CD4-positive, alpha-beta T cell treated with Interleukin-2 at 100 ng/mL for 4 hours (primary cell): Measurements from ENCODE around the gene SLC14A1.
A peak's percentile ranks its signal among the peaks of the same experiment; 100 is the strongest.

Experiments
- DNase-seq: peaks from one replicate; pipeline ENCODE4 v3.0.0-alpha.2; 2020; ENCODE audit warnings: low spot score

The SLC14A1 gene

GRCh38 chr18:45722899-45723298 is 1.1 kb upstream of the SLC14A1 start:
- peak; percentile 65 for DNase-seq

GRCh38 chr18:45724601-45725000 is 620 bp downstream of the SLC14A1 start:
- DNase-seq = no peak

GRCh38 chr18:45725336-45725735 is 1.4 kb downstream of the SLC14A1 start:
- no peak for DNase-seq

GRCh38 chr18:45726603-45727002 is 2.6 kb downstream of the SLC14A1 start:
- DNase-seq = no peak

- no peak for DNase-seq
Measured at GRCh38 chr18:45727068-45727467, 3.1 kb downstream of the SLC14A1 start.

- no peak for DNase-seq
Measured at GRCh38 chr18:45728336-45729010, 4.5 kb downstream of the SLC14A1 start.

- no peak for DNase-seq
Measured at GRCh38 chr18:45730832-45731575, 7.0 kb downstream of the SLC14A1 start.

- DNase-seq = no peak
Measured at GRCh38 chr18:45731716-45732115, 7.7 kb downstream of the SLC14A1 start.

GRCh38 chr18:45733535-45733934 is 9.6 kb downstream of the SLC14A1 start:
- no peak for DNase-seq

- DNase-seq = no peak
Measured at GRCh38 chr18:45734505-45734904, 10.5 kb downstream of the SLC14A1 start.

GRCh38 chr18:45734944-45735343 is 11.0 kb downstream of the SLC14A1 start:
- DNase-seq = no peak

- no peak for DNase-seq
Measured at GRCh38 chr18:45738660-45739059, 14.7 kb downstream of the SLC14A1 start.

GRCh38 chr18:45739268-45739667 is 15.3 kb downstream of the SLC14A1 start:
- DNase-seq = no peak

- DNase-seq = no peak
Measured at GRCh38 chr18:45739848-45740247, 15.9 kb downstream of the SLC14A1 start.

- DNase-seq = no peak
Measured at GRCh38 chr18:45741056-45741455, 17.1 kb downstream of the SLC14A1 start.

- DNase-seq = no peak
Measured at GRCh38 chr18:45745817-45746461, 22.0 kb downstream of the SLC14A1 start.

GRCh38 chr18:45748501-45748900 is 24.5 kb downstream of the SLC14A1 start:
- no peak for DNase-seq

- no peak for DNase-seq
Measured at GRCh38 chr18:45749918-45750689, 26.1 kb downstream of the SLC14A1 start.

GRCh38 chr18:45751766-45752165 is 27.8 kb downstream of the SLC14A1 start:
- DNase-seq = no peak

GRCh38 chr18:45752681-45753080 is 28.7 kb downstream of the SLC14A1 start:
- no peak for DNase-seq

- DNase-seq = no peak
Measured at GRCh38 chr18:45753286-45753685, 29.3 kb downstream of the SLC14A1 start.

GRCh38 chr18:45755934-45756333 is 32.0 kb downstream of the SLC14A1 start:
- no peak for DNase-seq
